ENCODE data around the gene EMILIN1.

EMILIN1 gene

GRCh38 chr2:27051902-27052645, 26.3 kb upstream of the EMILIN1 start:
- H3K27me3 ChIP-seq (ENCODE audit: insufficient read depth, low read depth), result no peaks in the 10 kb centered on the region
- H3K9ac ChIP-seq, result peak overlapping the region; percentile 33; the same call in 1 of the 2 replicates
- no peaks in the 10 kb centered on the region for H3K36me3 ChIP-seq (ENCODE audit: insufficient read depth)
- H2AFZ ChIP-seq (ENCODE audit: low read depth), result peak overlapping the region; percentile 80; the same call in 1 of the 2 replicates
- H3K27ac ChIP-seq, result no peak overlapping the region
- peak overlapping the region; percentile 91 for H3K4me3 ChIP-seq (IDR thresholded peaks at IDR 0.05; ENCODE audit: insufficient read depth, low read depth, low read length)
- no peaks in the 10 kb centered on the region for H3K79me2 ChIP-seq (ENCODE audit: insufficient read depth, low read depth)
- TF ChIP-seq CTCF (conservative IDR thresholded peaks at IDR 0.05; ENCODE audit: low read depth, low read length), result no peak
- H4K20me1 ChIP-seq (ENCODE audit: insufficient read depth), result no peaks in the 10 kb centered on the region
- H3K4me1 ChIP-seq (ENCODE audit: low read depth, poor library complexity, severe bottlenecking), result peaks cover 6% of the 10 kb centered on the region
- peak overlapping the region; percentile 87 for H3K4me2 ChIP-seq

GRCh38 chr2:27053321-27053720, 25.1 kb upstream of the EMILIN1 start:
- Histone ChIP-seq H3K27ac (no peak overlapping the region), H3K9ac (no peak overlapping the region), H3K36me3 (ENCODE audit: insufficient read depth) (no peaks in the 10 kb centered on the region), H3K4me1 (ENCODE audit: low read depth, poor library complexity, severe bottlenecking) (peaks cover 6% of the 10 kb centered on the region), H3K27me3 (ENCODE audit: insufficient read depth, low read depth) (no peaks in the 10 kb centered on the region), H3K4me3 (IDR thresholded peaks at IDR 0.05; ENCODE audit: insufficient read depth, low read depth, low read length) (no peak overlapping the region), H2AFZ (ENCODE audit: low read depth) (no peak overlapping the region), H3K79me2 (ENCODE audit: insufficient read depth, low read depth) (no peaks in the 10 kb centered on the region), H4K20me1 (ENCODE audit: insufficient read depth) (no peaks in the 10 kb centered on the region), H3K4me2 (no peak overlapping the region)
- no peak for TF ChIP-seq CTCF (conservative IDR thresholded peaks at IDR 0.05; ENCODE audit: low read depth, low read length)

GRCh38 chr2:27053776-27054175, 24.6 kb upstream of the EMILIN1 start:
- H3K4me2 ChIP-seq, result no peak overlapping the region

GRCh38 chr2:27054721-27055120, 23.7 kb upstream of the EMILIN1 start:
- Histone ChIP-seq H3K27ac (no peak overlapping the region), H3K4me1 (ENCODE audit: low read depth, poor library complexity, severe bottlenecking) (peaks cover 6% of the 10 kb centered on the region), H3K36me3 (ENCODE audit: insufficient read depth) (no peaks in the 10 kb centered on the region), H3K9ac (no peak overlapping the region), H3K27me3 (ENCODE audit: insufficient read depth, low read depth) (no peaks in the 10 kb centered on the region), H2AFZ (ENCODE audit: low read depth) (no peak overlapping the region), H4K20me1 (ENCODE audit: insufficient read depth) (no peaks in the 10 kb centered on the region), H3K4me3 (IDR thresholded peaks at IDR 0.05; ENCODE audit: insufficient read depth, low read depth, low read length) (no peak overlapping the region), H3K79me2 (ENCODE audit: insufficient read depth, low read depth) (no peaks in the 10 kb centered on the region), H3K4me2 (no peak overlapping the region)
- no peak for TF ChIP-seq CTCF (conservative IDR thresholded peaks at IDR 0.05; ENCODE audit: low read depth, low read length)

More at GRCh38 chr2:27053776-27054175, 24.6 kb upstream of the EMILIN1 start:
- Histone ChIP-seq H2AFZ (ENCODE audit: low read depth) (no peak overlapping the region), H3K9ac (no peak overlapping the region), H3K4me3 (IDR thresholded peaks at IDR 0.05; ENCODE audit: insufficient read depth, low read depth, low read length) (no peak overlapping the region), H3K27ac (no peak overlapping the region), H3K79me2 (ENCODE audit: insufficient read depth, low read depth) (no peaks in the 10 kb centered on the region), H3K4me1 (ENCODE audit: low read depth, poor library complexity, severe bottlenecking) (peaks cover 6% of the 10 kb centered on the region), H4K20me1 (ENCODE audit: insufficient read depth) (no peaks in the 10 kb centered on the region), H3K27me3 (ENCODE audit: insufficient read depth, low read depth) (no peaks in the 10 kb centered on the region), H3K36me3 (ENCODE audit: insufficient read depth) (no peaks in the 10 kb centered on the region)
- no peak for TF ChIP-seq CTCF (conservative IDR thresholded peaks at IDR 0.05; ENCODE audit: low read depth, low read length)

All from KMS-11 (cell line).